ENCODE measurements around the gene LHFPL5.
A peak's percentile ranks its signal among the peaks of the same experiment; 100 is the strongest.

LHFPL5 gene

GRCh38 chr6:35804996-35805736 lies at the start of gene LHFPL5:
TSS of gene LHFPL5 (plus strand) at chr6:35805352. CDS start at chr6:35805671, 319 bp downstream.
- peak; percentile 54 for DNase-seq

GRCh38 chr6:35757456-35758123 lies 47.6 kb upstream of the LHFPL5 start:
- DNase-seq = peak; percentile 26

GRCh38 chr6:35759426-35759825 lies 45.7 kb upstream of the LHFPL5 start:
- no peak for DNase-seq

- DNase-seq = no peak
Measured at GRCh38 chr6:35765739-35766138, 39.4 kb upstream of the LHFPL5 start.

- DNase-seq = no peak
Measured at GRCh38 chr6:35769211-35769610, 35.9 kb upstream of the LHFPL5 start.

- no peak for DNase-seq
Measured at GRCh38 chr6:35771343-35771627, 33.9 kb upstream of the LHFPL5 start.

GRCh38 chr6:35774116-35774794 lies 30.9 kb upstream of the LHFPL5 start:
- DNase-seq = no peak

GRCh38 chr6:35775031-35775430 lies 30.1 kb upstream of the LHFPL5 start:
- DNase-seq = no peak

GRCh38 chr6:35776364-35777215 lies 28.6 kb upstream of the LHFPL5 start, which contains the start of gene CLPSL2:
TSS of gene CLPSL2 (plus strand) at chr6:35776598. CDS start at chr6:35776619, 21 bp downstream.
- peak; percentile 5 for DNase-seq

- no peak for DNase-seq
Measured at GRCh38 chr6:35777356-35778102, 27.6 kb upstream of the LHFPL5 start.

- no peak for DNase-seq
Measured at GRCh38 chr6:35778437-35778836, 26.7 kb upstream of the LHFPL5 start.

- DNase-seq = no peak
Measured at GRCh38 chr6:35780719-35781118, 24.4 kb upstream of the LHFPL5 start, which contains the start of gene CLPSL1. TSS of gene CLPSL1 (plus strand) at chr6:35781019. CDS start at chr6:35781111, 92 bp downstream.

GRCh38 chr6:35781290-35781689 lies 23.9 kb upstream of the LHFPL5 start:
- DNase-seq = no peak

GRCh38 chr6:35782424-35782823 lies 22.7 kb upstream of the LHFPL5 start:
- DNase-seq = no peak

- no peak for DNase-seq
Measured at GRCh38 chr6:35784200-35784599, 21.0 kb upstream of the LHFPL5 start.

- DNase-seq = no peak
Measured at GRCh38 chr6:35786272-35786671, 18.9 kb upstream of the LHFPL5 start.

GRCh38 chr6:35786810-35787209 lies 18.3 kb upstream of the LHFPL5 start:
- no peak for DNase-seq

- DNase-seq = no peak
Measured at GRCh38 chr6:35787266-35788218, 17.6 kb upstream of the LHFPL5 start.

GRCh38 chr6:35788423-35788982 lies 16.6 kb upstream of the LHFPL5 start:
- no peak for DNase-seq

- no peak for DNase-seq
Measured at GRCh38 chr6:35790683-35791082, 14.5 kb upstream of the LHFPL5 start.

Data from CD4-positive, alpha-beta T cell treated with Interleukin-6 for 4 hours (primary cell).